BE2C (cell line): ENCODE data around the gene PITPNM3.

ENCODE experiments used
- DNase-seq: peaks from one replicate; pipeline ENCODE4 v3.0.0-alpha.2; 2020
- H3K27me3 ChIP-seq: fragments of 250-450 bp; sonication (Bioruptor Pico); 2 replicates; pipeline ENCODE4 v1.5.1; 2020; ENCODE audit warnings: mild to moderate bottlenecking
- H3K36me3 ChIP-seq: fragments of 250-450 bp; sonication (Bioruptor Pico); 2 replicates; pipeline ENCODE4 v1.5.1; 2020; ENCODE audit warnings: mild to moderate bottlenecking
- H3K4me1 ChIP-seq: fragments of 250-450 bp; sonication (Bioruptor Pico); 2 replicates; pipeline ENCODE4 v1.5.1; 2020
- H3K4me3 ChIP-seq: 2 replicates; pipeline ENCODE4 v1.5.1; 2011; ENCODE audit warnings: low read depth, low read length
- H3K9me3 ChIP-seq: fragments of 250-450 bp; sonication (Bioruptor Pico); 2 replicates; pipeline ENCODE4 v1.5.1; 2020
- TF ChIP-seq, protein P1 (sequence below): IDR thresholded peaks from 2 replicates; pipeline ENCODE4 v1.5.1; 2012; ENCODE audit warnings: mild to moderate bottlenecking, low read depth, low read length

Gene PITPNM3

DNA sequence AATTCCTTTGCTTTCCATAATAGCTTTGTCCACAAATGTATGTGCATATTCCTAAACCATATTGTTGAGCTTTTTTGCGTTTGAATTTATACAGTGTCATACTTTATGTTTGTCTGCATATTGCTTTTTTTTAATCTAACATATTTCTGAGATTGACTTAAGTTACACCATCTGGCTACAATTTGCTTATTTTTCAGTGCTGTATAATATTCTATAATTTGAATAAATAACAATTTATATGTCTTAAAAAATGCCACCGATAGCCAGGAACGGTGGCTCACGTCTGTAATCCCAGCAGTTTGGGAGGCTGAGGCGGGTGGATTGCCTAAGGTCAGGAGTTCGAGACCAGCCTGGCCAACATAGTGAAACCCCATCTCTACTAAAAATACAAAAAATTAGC is 113.6 kb downstream of the PITPNM3 start:
- no peak for DNase-seq
- Histone ChIP-seq H3K4me1 (no peaks in the 10 kb centered on the region), H3K27me3 (no peaks in the 10 kb centered on the region), H3K9me3 (no peaks in the 10 kb centered on the region), H3K36me3 (no peaks in the 10 kb centered on the region; the same call in 1 of the 2 replicates), H3K4me3 (no peak overlapping the region)
- TF ChIP-seq, protein P1, sequence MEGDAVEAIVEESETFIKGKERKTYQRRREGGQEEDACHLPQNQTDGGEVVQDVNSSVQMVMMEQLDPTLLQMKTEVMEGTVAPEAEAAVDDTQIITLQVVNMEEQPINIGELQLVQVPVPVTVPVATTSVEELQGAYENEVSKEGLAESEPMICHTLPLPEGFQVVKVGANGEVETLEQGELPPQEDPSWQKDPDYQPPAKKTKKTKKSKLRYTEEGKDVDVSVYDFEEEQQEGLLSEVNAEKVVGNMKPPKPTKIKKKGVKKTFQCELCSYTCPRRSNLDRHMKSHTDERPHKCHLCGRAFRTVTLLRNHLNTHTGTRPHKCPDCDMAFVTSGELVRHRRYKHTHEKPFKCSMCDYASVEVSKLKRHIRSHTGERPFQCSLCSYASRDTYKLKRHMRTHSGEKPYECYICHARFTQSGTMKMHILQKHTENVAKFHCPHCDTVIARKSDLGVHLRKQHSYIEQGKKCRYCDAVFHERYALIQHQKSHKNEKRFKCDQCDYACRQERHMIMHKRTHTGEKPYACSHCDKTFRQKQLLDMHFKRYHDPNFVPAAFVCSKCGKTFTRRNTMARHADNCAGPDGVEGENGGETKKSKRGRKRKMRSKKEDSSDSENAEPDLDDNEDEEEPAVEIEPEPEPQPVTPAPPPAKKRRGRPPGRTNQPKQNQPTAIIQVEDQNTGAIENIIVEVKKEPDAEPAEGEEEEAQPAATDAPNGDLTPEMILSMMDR, result no peak

DNA sequence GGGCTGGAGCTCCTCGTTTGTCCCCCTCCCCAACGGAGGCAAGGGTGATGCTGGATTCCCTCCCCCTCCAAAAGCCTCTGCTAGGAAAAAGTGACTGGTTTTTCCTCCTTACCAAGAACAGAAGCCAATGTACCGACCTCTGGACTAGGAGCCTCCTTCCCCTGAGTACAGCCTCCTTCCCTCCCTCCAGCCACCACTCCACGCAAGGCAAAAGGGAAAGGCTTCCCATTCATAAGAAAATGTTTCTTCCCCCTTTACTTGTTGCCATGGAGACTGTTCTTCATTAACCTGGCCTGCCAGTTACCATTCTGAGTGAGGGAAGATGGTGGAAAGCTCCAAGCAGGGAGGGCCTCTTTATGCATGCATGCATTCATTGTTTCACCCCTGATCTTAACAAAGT is 116.4 kb downstream of the PITPNM3 start:
- H3K4me3 ChIP-seq, result no peak overlapping the region
- TF ChIP-seq, protein P1, result no peak
- no peaks in the 10 kb centered on the region for H3K36me3 ChIP-seq
- DNase-seq, result no peak
- H3K9me3 ChIP-seq, result no peaks in the 10 kb centered on the region
- no peaks in the 10 kb centered on the region for H3K4me1 ChIP-seq
- no peaks in the 10 kb centered on the region for H3K27me3 ChIP-seq

DNA sequence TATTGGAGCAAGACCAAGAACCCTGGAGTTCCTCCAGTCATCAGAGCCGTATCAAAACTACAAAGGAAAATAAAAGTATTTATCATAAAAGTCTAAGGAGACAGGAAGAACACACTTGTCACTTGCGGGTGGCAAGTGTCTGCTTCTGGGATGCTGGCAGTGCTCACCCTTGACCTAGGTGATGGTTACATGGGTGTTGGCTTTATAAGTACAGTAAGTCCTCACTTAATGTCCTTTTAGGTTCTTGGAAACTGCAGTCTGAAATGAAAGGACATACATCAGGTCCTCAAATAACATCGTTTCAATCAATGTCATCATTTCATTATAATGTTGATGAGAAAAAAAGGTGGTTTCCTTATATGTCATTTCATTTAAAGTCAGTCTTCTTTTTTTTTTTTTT is 118.4 kb downstream of the PITPNM3 start:
- TF ChIP-seq, protein P1, result no peak
- DNase-seq, result no peak
- Histone ChIP-seq H3K27me3 (no peaks in the 10 kb centered on the region), H3K4me1 (no peaks in the 10 kb centered on the region), H3K36me3 (no peaks in the 10 kb centered on the region), H3K9me3 (no peaks in the 10 kb centered on the region), H3K4me3 (no peak overlapping the region)

DNA sequence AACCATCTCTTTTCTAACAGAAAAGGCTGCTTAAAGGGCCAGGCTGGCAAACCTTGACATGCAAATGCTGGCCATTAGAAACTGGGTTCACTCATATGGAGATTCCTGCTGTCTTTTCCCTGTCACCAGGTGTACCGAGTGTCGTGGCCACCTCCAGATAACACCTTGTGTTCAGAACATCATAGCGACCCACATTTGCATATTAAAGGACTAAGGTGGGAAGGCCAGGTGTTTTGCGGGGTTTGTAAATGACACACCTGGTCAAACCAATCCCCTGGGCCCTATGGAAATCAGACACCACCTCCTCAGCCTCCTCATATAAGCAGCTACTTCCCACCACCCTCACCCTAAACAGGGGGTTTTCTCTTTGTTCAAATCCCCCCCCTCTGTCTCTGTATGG is 118.9 kb downstream of the PITPNM3 start:
- no peaks in the 10 kb centered on the region for H3K27me3 ChIP-seq
- H3K36me3 ChIP-seq, result no peaks in the 10 kb centered on the region
- no peak for DNase-seq
- H3K4me1 ChIP-seq, result no peaks in the 10 kb centered on the region
- TF ChIP-seq, protein P1, result no peak
- H3K9me3 ChIP-seq, result no peaks in the 10 kb centered on the region
- H3K4me3 ChIP-seq, result no peak overlapping the region

DNA sequence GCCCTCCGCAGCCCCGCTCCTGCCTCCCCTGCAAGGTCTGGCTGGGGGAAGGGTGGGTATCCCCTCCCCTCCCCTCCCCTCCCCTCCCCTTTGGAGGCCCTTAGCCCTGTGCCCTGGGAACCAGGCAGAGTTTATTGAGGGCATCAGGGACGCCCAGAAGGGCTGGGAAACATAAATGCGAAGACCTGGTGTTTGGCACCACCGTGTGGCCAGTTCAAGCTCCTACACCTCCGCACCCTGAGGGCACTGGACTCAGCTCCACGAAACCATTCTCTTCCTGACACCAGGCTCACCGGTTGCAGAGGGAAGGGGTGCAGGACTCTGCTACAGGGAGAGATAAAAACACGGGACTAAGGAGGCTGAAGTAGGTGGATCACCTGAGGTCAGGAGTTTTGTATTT is 120.4 kb downstream of the PITPNM3 start:
- peak; percentile 59 for DNase-seq
- Histone ChIP-seq H3K36me3 (no peaks in the 10 kb centered on the region), H3K9me3 (no peaks in the 10 kb centered on the region), H3K27me3 (no peaks in the 10 kb centered on the region), H3K4me3 (no peak overlapping the region), H3K4me1 (no peaks in the 10 kb centered on the region)
- TF ChIP-seq, protein P1, result peak; percentile 68

DNA sequence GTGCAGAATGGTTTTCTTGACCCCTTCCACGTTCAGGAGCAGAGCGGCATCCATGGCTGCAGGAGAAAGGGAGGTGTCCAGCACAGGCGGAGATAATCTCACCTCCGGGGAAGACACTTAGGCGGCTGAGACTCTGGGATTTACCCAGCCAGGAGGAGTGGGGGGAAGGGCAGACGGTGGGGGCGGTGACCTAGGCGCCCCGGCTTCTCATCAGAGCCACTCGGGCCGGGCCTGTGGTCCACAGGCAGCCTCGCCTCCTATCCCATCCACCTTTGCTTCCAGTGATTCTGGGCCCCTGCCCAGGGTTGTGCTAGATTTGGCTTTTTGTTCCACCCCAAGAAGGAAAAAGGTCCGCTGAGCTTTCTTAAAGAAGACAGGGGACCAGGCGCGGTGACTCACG is 121.3 kb downstream of the PITPNM3 start, which contains the start of gene AIPL1:
TSS of gene AIPL1 (minus strand) at position 71 of the 400 bp plus-strand sequence. CDS start at position 54, 17 bp downstream.
- H3K36me3 ChIP-seq, result no peaks in the 10 kb centered on the region
- H3K9me3 ChIP-seq, result no peaks in the 10 kb centered on the region
- no peaks in the 10 kb centered on the region for H3K4me1 ChIP-seq
- H3K27me3 ChIP-seq, result no peaks in the 10 kb centered on the region
- TF ChIP-seq, protein P1, result no peak
- no peak within 1 kb of the TSS for H3K4me3 ChIP-seq
- DNase-seq, result no peak
